GM21737 (cell line): ENCODE results near the gene RASD1.

Experiments used
- ATAC-seq: cut with Tn5 transposase; IDR thresholded peaks from one replicate; pipeline ENCODE4 v1.9.1; 2021; ENCODE audit warnings: mild to moderate bottlenecking, moderate library complexity; ENCODE audit not compliant: unreplicated experiment

The RASD1 gene

DNA sequence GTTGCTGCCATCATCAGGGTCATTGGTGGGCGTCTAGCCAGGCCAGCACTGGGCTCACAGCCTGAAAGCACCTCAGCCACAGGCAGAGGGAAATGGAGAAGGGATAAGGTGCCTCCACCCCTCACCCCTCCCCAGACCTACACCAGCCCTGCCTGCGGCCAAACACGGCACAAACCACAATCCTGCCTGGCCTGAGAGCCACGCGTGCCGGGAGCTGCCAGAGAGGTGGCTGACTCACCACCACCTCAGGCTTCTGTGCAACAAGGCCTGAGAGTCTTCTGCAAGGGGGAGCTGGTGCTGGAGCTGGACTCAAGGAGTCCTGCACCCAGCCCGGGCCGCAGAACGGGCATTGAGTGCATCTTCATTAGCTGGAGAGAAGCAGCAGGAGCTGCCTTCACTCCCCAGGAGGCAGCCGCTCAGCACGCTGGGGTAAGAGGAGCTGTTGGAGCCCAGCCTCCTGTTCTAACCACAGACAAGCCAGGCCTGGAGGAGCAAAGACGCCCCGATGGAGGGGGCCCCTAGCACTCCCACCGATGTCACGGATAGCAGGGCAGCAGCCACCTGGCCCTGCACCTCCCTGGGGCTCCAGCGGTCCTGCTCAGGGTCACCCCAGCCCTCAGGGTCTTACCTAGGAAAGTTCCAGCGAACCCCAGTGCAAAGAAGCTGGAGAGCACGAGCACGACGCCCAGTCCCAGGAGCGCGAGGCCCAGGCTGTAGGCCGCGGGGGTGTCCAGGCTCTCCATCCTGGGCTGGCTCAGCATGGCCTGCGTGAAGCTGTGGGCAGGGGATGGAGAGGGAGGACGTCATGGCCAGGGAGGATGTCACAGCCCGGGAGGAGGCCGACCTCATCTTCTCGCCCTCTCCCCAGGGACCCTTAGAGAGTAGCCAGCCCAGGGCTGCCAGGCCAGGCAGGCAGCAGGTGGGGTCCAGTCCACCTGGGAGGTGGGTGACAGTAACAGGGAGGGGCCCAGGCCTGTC is 16.0 kb upstream of the RASD1 start:
- no peak for ATAC-seq

GRCh38 chr17:17511293-17511741 is 15.1 kb upstream of the RASD1 start:
- no peak for ATAC-seq

GRCh38 chr17:17510456-17511292 is 14.5 kb upstream of the RASD1 start:
- no peak for ATAC-seq

- ATAC-seq, result no peak
Measured at GRCh38 chr17:17509601-17510425, 13.6 kb upstream of the RASD1 start.

GRCh38 chr17:17508646-17509591 is 12.7 kb upstream of the RASD1 start:
- ATAC-seq, result no peak

DNA sequence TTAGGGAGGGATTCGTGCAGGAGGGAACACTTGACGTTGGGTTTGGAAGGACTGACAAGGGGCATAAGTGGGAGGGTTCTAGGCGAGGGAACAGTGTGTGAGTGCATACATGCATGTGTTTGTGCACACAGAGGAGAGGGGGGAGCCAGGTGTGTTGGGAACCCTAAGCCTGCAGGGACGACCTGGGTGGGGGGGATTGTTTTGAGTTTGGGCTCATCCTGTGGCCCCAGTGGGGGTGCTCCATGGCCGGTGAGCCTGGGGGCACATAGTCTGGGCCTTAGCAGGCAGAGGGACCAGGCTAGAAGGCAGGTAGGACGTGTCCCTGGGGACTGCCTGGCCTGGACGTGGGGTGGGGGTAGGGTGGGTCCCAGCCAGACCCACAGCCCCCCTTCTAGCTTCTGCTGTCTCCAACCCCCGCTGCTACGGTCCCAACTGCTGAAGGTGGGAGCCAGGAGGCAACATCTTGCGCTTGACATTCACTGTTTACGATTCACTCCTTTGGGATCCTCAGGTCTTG is 11.9 kb upstream of the RASD1 start:
- ATAC-seq, result no peak

GRCh38 chr17:17507465-17508011 is 11.3 kb upstream of the RASD1 start:
- no peak for ATAC-seq

DNA sequence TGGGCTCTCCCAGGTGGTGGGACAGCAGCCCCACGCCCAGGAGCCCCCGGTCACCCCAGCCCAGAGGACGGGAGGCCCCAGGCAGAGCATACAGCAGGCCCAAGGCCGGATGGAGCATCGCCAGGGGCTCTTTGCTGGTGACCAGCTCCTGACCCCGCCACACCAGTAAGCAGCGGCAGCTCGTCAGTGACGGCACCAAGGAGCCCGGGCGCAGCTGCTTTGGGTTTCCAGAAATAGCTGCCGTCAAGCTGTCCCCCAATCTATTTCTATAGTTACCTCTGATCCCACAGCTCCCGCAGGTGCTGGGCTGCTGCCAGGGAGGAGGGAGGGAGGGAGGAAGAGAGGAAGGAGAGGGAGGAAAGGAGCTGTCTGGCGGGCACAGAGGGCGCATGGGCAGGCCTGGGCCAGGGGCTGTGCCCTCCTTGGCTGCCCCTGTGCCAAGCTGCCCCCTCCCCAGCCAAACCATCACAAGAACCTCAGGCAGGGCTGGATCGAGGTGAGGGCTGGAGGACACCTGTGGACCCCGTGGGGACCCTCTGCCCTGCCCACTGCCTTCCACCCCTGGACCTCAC is 10.8 kb upstream of the RASD1 start:
- ATAC-seq, result no peak

DNA sequence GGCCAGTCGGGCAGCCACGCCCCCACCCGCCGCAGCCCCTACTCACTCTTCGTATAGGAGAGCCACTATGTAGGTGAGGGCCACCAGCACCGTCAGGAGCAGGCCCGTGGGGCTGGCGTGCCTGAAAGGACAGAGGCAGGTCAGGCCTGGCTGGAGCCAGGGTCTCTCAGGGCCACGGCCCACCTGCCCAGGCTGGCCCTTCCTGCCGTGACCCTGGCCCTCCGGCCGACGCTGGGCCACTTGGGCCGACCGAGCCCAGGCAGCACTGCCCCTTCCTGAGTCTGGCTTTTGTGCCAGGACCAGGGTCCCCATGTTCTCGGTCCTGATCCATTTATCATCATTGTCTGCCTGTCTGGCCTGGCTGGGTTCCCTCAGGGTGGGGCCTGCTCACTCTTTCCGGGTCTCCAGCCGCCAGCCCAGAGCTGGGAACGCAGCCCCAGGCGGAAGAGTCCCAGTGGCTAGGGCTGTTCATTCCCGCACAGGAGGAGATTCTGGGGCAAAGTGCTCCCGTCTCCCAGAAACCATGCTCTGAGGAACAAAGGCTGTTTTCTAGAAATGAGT is 10.1 kb upstream of the RASD1 start:
- no peak for ATAC-seq

- no peak for ATAC-seq
Measured at GRCh38 chr17:17505610-17506171, 9.5 kb upstream of the RASD1 start.

- no peak for ATAC-seq
Measured at GRCh38 chr17:17505151-17505550, 9.0 kb upstream of the RASD1 start.

DNA sequence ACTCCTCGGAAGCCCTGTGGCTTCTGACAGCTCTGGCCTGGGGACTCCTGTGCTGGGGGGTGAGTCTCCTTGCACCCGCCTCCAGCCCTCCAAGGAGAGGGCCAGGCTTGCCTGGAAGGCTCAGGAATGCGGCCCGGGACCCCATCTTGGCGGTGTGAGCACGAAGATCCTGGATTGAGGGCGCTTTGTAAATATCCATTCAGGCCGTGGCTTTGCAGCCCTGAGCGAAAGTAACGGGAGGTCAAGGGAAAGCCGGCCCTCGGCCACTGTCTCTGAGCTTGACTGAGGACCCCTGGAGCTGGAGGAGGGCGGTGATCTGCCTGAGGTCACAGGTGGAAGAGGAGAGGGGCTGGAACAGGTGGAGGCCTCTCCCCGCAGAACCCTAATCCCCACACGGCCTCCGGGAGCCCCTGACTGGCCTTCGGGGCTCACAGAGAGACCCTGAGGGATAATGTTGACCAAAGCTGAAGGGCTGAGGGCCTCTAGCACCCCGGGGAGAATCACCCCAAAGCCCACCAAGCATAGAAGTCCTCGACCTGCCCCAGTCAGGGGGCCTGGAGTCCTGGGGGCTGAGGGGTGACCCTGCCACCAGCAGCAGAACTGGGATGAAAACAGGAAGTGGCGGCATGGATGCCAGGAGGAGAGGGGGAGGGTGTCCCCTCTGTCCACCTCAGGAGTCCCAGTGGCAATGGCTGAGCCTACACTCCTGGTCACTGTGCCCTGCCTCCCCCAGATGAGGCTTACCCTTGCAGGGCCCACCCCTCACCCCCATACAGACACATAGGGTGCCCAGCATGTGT is 8.3 kb upstream of the RASD1 start:
- no peak for ATAC-seq

GRCh38 chr17:17503566-17504130 is 7.5 kb upstream of the RASD1 start:
- ATAC-seq, result no peak

- ATAC-seq, result no peak
Measured at GRCh38 chr17:17502741-17503565, 6.8 kb upstream of the RASD1 start.

DNA sequence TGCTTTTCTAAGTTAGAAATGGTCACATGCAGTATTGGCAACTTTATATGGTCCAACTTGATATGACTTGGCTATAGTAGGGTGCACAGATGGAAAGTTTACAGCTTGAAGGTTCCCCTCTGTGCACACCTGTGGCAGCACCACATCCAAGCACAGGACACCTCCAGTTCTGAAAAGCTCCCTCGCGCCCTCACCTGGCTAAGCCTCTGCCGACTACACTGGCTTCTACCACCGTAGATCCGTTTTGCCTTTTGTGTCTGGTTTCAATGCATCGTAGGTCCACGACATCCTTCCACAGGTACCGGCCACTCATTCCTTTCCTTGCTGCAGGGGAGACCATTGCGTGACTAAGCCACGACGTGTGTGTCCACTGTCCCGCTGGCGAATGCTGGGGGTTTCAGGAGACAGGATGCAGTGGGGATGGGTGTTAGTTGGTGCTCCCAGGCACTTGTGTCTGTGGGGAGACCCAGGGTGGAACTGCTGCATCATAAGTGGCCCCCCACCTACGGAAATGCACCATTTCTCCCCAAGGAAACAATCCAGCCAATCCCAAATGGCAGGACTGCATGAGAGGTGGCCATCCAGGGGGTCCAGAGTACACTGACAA is 4.9 kb upstream of the RASD1 start:
- ATAC-seq, result no peak
